Peyer's patch (tissue), 4 donors: ENCODE results near the gene EFNA2. TPM values are rescaled to one million over a fixed set of nuclear protein-coding genes. Genes with fewer than 3 reads are reported as not detected.

Experiments
- DNase-seq, 3 donors: peaks; one replicate each; pipeline ENCODE4 v3.0.0-alpha.2; 2017 to 2019
- H3K27ac ChIP-seq, 4 donors: fragments of 200-600 bp; sonication (generic); one replicate each; pipeline ENCODE4 v1.5.1; 2016 to 2019
- H3K27me3 ChIP-seq, 2 donors: fragments of 200-600 bp; sonication (generic); one replicate each; pipeline ENCODE4 v1.5.1; 2019
- H3K36me3 ChIP-seq, 3 donors: fragments of 200-600 bp; sonication (generic); one replicate each; pipeline ENCODE4 v1.5.1; 2016 to 2019
- H3K4me1 ChIP-seq, 4 donors: fragments of 200-600 bp; sonication (generic); one replicate each; pipeline ENCODE4 v1.5.1; 2016 to 2019
- H3K4me3 ChIP-seq, 4 donors: fragments of 200-600 bp; sonication (generic); 1 replicate in 3 of 4; 2 replicates in 1 of 4; pipeline ENCODE4 v1.5.1; 2016 to 2019; ENCODE audit warnings: mild to moderate bottlenecking in 1 of 4
- H3K9me3 ChIP-seq, 4 donors: fragments of 200-600 bp; sonication (generic); one replicate each; pipeline ENCODE4 v1.5.1; 2016 to 2019; ENCODE audit warnings: mild to moderate bottlenecking in 1 of 4
- CTCF ChIP-seq, 6 experiments: fragments of 450-650 bp in 4 of 6; fragments of 200-600 bp in 2 of 6; sonication (generic) in 1 of 6; IDR thresholded peaks; one replicate each; pipeline ENCODE4 v1.5.1; 2017 to 2019; ENCODE audit warnings: antibody characterized with exemption in 6 of 6, mild to moderate bottlenecking in 3 of 6, moderate library complexity in 1 of 6
- POLR2A ChIP-seq, 2 donors: fragments of 450-650 bp; IDR thresholded peaks; one replicate each; pipeline ENCODE4 v1.5.1; 2017; ENCODE audit warnings: antibody characterized with exemption in 2 of 2, mild to moderate bottlenecking in 2 of 2, moderate library complexity in 2 of 2
- total RNA-seq, 4 donors: library from RNA; depleted of rRNA; stranded (reverse); fragments of >200 nt; gene quantifications; one replicate each; pipeline ENCODE4 v1.1.0, GENCODE V29; 2016

EFNA2 gene
- total RNA-seq, 4 donors from 2014 or later = 21.5 to 34.1 (median 32.3) TPM

GRCh38 chr19:1288833-1289685, 3.4 kb downstream of the EFNA2 start:
- Histone ChIP-seq H3K9me3 (no peaks in the 10 kb centered on the region), H3K27ac (no peak overlapping the region), H3K36me3 (no peaks in the 10 kb centered on the region), H3K27me3 (peaks cover 0 to 18% of the 10 kb centered on the region in 2 donors), H3K4me3 (no peak overlapping the region), H3K4me1 (peaks cover 3 to 65% (median 8%) of the 10 kb centered on the region in 4 donors)
- no peak for TF ChIP-seq CTCF (IDR thresholded peaks at IDR 0.05)
- TF ChIP-seq POLR2A (IDR thresholded peaks at IDR 0.05) = no peak
- DNase-seq = no peak

- H3K27ac ChIP-seq = no peak overlapping the region
- peaks cover 0 to 17% of the 10 kb centered on the region in 2 donors for H3K27me3 ChIP-seq
- TF ChIP-seq POLR2A (IDR thresholded peaks at IDR 0.05) = no peak
- no peak for TF ChIP-seq CTCF (IDR thresholded peaks at IDR 0.05)
- H3K9me3 ChIP-seq = no peaks in the 10 kb centered on the region
- H3K4me3 ChIP-seq = no peak overlapping the region
- H3K4me1 ChIP-seq = peaks cover 3 to 63% (median 8%) of the 10 kb centered on the region in 4 donors
- DNase-seq = no peak
- no peaks in the 10 kb centered on the region for H3K36me3 ChIP-seq
Measured at GRCh38 chr19:1289686-1290025, 4.0 kb downstream of the EFNA2 start.

GRCh38 chr19:1290196-1290702, 4.6 kb downstream of the EFNA2 start:
- Histone ChIP-seq H3K27ac (peak overlapping the region in 3 of 4 donors; percentile 50 to 81 (median 59)), H3K4me1 (peaks cover 3 to 63% (median 10%) of the 10 kb centered on the region in 4 donors), H3K9me3 (no peaks in the 10 kb centered on the region), H3K36me3 (no peaks in the 10 kb centered on the region), H3K4me3 (peak overlapping the region in 2 of 4 donors; percentile 32 to 44), H3K27me3 (peaks cover 0 to 13% of the 10 kb centered on the region in 2 donors)
- TF ChIP-seq POLR2A (IDR thresholded peaks at IDR 0.05) = no peak
- TF ChIP-seq CTCF (IDR thresholded peaks at IDR 0.05) = no peak
- DNase-seq = no peak

- peak overlapping the region in 3 of 4 donors; percentile 50 to 81 (median 59) for H3K27ac ChIP-seq
Measured at GRCh38 chr19:1290703-1291651, 5.3 kb downstream of the EFNA2 start.

More at GRCh38 chr19:1290703-1291651, 5.3 kb downstream of the EFNA2 start:
- no peak for TF ChIP-seq CTCF (IDR thresholded peaks at IDR 0.05)
- peak in 1 of 2 donors; percentile 23 for TF ChIP-seq POLR2A (IDR thresholded peaks at IDR 0.05)
- H3K4me3 ChIP-seq = peak overlapping the region in 2 of 4 donors; percentile 32 to 44
- peaks cover 0 to 18% of the 10 kb centered on the region in 2 donors for H3K27me3 ChIP-seq
- peaks cover 0 to 7% (median 0%) of the 10 kb centered on the region in 3 donors for H3K36me3 ChIP-seq
- peaks cover 3 to 66% (median 14%) of the 10 kb centered on the region in 4 donors for H3K4me1 ChIP-seq
- H3K9me3 ChIP-seq = no peaks in the 10 kb centered on the region
- peak in 2 of 3 donors; percentile 87 to 88 for DNase-seq
